ENCODE results near the gene C1QL2.

Gene C1QL2

GRCh38 chr2:119136093-119136492 lies 22.5 kb downstream of the C1QL2 start:
- no peak for DNase-seq

DNA sequence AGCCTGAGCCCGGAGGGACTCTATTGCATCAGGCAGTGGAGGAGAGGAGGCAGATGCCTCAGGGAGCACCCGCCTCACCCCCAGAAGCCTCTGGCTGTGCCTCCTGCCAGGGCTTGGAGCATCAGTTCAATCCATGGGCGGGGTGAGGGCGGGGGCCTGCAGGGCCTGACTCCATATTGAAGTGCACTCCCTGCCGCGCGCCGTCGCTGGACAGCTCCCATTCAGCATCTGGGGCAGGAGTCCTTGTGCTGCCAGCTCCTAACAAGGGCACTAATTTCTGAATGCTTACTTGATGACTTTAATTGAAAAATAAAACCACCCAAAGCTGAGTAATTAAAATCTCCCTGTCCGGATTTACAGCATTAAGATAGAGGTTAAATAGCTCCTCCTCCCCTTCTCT lies 23.8 kb downstream of the C1QL2 start:
- DNase-seq, result no peak

- no peak for DNase-seq
Observed at GRCh38 chr2:119126650-119127049, 31.9 kb downstream of the C1QL2 start.

DNA sequence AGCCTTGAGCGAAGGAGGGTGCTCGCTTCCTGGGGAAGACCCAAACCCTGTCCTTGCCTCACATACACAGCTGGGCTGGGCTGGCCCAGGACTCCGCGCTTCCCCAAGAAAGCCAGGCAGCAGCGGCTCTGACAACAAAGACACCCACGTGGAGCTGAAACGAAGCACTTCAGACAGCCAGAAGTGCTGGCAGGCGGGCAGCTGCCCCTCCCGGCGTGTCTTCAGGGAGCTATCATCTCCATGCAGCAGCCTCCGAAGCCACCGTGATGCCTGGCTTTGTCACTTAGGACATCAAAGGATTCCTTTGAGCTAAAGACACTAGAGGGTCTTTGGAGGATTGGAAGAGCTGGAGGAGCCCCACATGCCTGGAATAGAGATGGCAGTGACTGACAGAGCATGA lies 35.2 kb downstream of the C1QL2 start:
- no peak for DNase-seq

DNA sequence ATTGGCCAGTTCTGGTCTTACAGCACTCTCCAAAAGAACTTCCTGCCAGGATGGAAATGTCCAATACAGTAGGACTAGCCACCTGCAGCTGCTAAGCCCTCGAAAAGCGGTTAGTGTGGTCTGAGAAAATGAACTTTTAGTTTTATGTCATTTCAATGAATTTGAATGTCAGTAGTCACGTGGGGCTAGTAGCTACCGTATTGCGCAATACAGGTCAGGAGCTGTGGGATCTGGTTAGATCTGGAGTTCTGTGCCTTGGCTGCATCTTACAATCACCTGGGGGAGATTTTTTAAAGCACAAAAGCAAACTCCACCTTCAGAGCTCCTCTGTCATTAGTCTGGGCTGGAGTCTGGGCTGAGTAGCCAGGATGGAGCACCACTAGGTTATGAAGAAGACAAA lies 35.9 kb downstream of the C1QL2 start:
- no peak for DNase-seq

DNA sequence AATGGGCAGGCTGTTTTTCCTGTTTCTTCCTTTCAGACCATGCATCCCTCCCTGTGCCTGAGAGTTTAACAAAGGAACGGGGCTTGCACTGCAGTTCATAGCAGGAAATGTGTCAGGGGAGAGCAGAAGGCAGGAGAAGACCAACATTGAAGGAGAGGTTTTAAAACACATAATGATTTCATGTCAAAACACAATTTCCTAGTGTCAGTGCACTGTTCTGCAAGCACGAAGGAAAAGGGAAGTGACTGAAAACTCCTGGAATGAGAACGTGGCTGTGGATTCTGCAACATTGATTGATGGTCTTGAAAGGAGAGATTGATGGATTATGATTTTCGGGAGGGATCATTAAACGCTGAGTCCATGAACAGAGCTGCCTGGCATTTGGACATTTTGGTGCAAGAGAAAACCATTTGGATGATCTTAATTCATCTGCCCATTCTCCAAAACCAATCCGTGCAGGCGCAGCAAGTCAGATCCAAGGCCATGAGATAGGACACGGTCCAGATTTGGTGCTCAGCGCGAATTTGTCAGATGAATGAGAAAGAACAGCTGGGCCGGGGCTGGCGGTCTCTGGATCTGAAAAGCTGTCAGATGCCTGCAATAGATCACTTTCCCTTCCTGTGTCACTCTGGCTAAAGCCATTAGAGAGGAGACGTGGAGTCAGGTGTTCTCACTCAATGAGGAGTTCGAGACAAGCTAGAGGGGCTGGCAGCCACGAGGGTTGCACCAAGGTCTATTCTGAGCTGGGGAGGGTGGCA lies 38.4 kb downstream of the C1QL2 start:
- no peak for DNase-seq

- no peak for DNase-seq
Observed at GRCh38 chr2:119119076-119119785, 39.3 kb downstream of the C1QL2 start.

GRCh38 chr2:119117891-119118882 lies 40.4 kb downstream of the C1QL2 start:
- no peak for DNase-seq

DNA sequence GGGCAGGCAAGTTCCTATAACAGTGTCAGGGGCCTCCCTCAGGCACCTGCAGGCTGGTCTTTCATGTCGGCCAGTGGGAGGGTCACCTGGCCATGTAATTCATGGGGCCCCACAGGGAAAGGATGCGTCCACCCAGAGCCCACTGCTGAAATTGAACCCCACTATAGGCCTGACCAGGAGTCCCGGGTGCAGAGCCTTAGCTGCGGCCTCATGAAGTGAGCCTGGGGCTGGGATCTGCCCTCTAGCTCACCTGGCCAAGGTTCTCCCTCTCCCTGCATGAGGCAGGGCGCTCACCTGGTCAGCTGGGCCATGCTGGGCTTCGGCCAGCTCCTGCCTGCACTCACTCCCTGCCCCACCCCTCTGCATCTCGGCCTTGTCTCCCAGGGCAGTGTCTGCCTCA lies 41.1 kb downstream of the C1QL2 start:
- DNase-seq, result no peak

- DNase-seq, result no peak
Observed at GRCh38 chr2:119116411-119117295, 41.9 kb downstream of the C1QL2 start.

GRCh38 chr2:119114266-119114665 lies 44.3 kb downstream of the C1QL2 start:
- DNase-seq, result no peak

DNA sequence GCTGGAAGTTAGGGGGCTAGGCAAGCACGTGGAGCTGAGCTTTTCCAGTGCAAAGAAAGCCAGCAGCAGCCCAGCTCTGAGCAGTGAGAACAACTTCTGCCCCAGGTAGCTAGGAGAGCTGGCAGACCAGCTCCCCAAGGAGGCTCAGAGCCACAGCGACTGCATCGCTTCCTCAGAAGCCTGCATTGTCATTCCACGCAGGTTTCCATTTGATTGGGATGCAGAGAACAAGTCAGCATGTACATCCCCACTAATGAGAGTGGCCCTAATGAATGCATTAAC lies 45.1 kb downstream of the C1QL2 start:
- DNase-seq, result no peak

GRCh38 chr2:119112770-119113488 lies 45.6 kb downstream of the C1QL2 start:
- no peak for DNase-seq

DNA sequence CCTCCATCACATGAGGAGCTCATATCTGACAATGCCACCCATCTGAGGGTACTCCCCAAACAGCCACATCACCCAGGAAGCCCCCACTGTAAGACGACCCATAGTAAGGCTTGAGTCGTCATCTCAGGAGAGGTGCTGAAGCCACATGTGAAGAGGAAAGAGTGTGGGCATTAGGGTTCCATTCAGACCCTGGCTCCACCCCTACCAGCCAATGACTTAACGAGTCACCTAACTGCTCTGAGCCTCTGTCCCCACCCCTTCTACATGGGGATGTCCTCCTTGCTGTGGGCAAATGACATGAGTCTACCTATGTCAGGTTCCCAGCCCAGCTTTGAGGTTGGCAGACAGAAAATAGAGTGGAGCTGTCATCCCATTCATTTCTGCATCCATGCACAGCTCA lies 46.3 kb downstream of the C1QL2 start:
- no peak for DNase-seq

DNA sequence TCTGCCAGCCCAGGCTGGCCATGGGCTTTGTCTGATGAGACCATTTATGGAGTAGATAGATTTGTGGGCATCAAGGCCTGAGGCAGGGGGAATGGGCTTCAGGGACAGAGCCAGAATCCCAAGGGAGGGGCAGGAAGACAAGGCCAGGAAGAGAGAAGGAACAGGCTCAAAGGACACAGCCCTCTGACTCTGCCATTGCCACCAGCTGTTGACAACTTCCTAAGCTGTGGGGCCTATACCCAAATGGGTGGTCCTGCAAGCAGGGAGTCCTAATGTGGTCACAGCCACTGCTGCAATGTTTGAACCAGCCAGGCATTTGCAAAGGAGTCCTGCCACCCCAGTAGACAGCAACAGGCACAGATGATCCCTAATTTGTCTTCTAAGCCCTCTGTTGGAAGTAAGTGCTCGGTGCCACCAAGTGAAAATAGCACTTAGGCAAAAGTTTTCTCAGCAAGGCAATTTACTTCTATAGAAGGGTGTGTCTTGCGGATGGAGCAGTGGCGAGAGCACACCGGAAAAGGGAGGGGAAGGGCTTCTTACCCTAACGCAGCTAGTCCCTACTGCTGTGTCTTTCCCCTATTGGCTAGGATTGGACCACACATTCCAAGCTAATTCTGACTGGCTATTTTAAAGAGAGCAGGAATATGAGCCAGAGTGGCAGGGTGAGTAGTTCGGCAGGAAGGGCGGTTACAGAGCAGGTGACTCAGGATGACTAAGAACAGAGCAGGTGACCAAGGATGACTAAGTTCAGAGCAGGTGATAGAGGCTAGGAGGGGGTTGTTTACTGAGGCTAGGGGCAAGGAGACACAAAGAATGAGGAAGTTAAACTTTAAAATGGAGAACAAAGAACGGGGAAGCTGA lies 47.2 kb downstream of the C1QL2 start:
- no peak for DNase-seq

DNA sequence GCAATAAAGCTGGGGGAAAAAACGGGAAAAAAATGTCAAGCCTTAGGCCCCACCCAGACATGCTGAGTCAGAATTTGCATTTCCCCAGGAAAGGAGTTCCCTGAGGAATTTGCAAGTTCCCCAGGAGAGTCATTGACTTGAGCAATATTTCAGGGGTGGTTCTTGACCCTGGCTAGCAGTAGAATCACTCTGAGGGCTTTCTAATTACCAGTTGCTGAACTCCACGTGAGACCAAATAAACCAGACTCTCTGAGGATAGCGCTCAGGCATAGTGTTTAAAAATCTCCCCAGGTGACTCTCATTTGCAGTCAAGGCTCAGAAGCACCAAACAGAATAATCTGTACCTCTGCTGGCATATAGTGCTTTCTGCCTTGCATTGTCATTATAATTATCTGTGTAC lies 48.7 kb downstream of the C1QL2 start:
- DNase-seq, result peak; percentile 51

DNA sequence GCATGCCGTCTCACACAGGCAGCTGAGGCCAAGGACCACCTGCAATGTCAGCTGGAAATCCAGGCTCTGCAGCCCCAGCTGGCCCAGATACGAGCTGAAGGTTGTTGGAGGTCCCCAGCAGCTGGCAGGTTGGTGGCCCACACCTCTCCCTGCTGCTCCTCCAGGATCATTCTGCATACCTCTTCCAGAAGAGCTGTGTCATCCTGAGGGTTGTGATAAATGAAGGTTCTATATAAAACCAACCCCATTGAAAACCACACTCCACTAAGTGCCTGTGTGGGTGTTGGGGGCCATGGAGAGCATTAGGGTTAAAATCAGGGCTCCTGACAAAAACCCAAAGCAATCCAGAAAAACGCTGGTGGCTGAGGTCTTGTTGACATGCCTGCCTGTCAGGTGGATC lies 50.4 kb downstream of the C1QL2 start:
- no peak for DNase-seq

DNA sequence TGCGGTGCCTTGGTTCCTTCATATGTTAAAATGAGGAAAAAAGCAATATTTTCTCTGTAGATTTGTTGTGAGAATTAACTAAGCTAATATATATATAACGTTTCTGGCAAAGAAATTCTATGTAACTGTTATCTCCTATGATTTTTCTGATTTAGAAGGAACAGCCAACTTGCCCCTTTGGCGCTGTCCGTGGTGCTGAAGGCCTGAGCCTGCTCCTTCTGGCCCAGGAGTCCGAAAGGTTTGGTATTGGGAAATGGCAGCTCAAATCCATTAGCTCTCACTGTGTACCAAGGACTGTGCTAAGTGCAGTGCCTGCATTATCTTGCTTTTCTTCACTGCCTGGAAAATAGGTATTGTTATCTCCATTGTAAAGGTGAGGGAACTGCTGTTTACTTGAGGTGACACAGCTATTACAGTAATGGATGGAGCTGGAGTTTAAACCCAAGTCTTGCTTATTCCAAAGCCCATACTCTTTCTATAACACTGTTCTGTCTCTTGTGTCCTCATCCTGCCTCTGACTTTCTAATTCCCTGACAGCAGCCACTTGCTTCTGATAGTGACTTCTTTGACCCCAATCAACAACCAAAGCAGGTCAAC lies 52.2 kb downstream of the C1QL2 start:
- no peak for DNase-seq

Data from NCI-H1417 treated with DMSO at 0.1 percent for 48 hours (cell line).